Retina (tissue), 1 donor: ENCODE measurements around the gene SMKR1.
"Not testable (repeated sequence)": the region's sequence is repeated elsewhere in the genome, so short reads cannot be mapped to it uniquely, and the experiment has no call there.

Experiments used
- DNase-seq: peaks from one replicate; pipeline ENCODE4 v3.0.0-alpha.2; 2016

The SMKR1 gene

GRCh38 chr7:129501760-129502707, at the start of gene SMKR1:
Gene SMKR1, plus strand, starts transcription at chr7:129502531. Its CDS starts 294 bp downstream, at chr7:129502825.
- DNase-seq: peak; percentile 47

- DNase-seq: no peak
These were observed 49.6 kb upstream of the SMKR1 start for GRCh38 chr7:129452589-129453231.

GRCh38 chr7:129453510-129454248, 48.7 kb upstream of the SMKR1 start:
- no peak for DNase-seq

GRCh38 chr7:129454249-129454551, 48.1 kb upstream of the SMKR1 start:
- DNase-seq: no peak

GRCh38 chr7:129456421-129456820, 45.9 kb upstream of the SMKR1 start:
- DNase-seq: no peak

GRCh38 chr7:129457101-129457500, 45.2 kb upstream of the SMKR1 start:
- no peak for DNase-seq

GRCh38 chr7:129458171-129458570, 44.2 kb upstream of the SMKR1 start:
- no peak for DNase-seq

- no peak for DNase-seq
These were observed 40.5 kb upstream of the SMKR1 start for GRCh38 chr7:129461809-129462208.

- no peak for DNase-seq
These were observed 39.9 kb upstream of the SMKR1 start for GRCh38 chr7:129462420-129462819.

GRCh38 chr7:129464194-129464593, 38.1 kb upstream of the SMKR1 start:
- DNase-seq: no peak

- DNase-seq: no peak
These were observed 37.3 kb upstream of the SMKR1 start for GRCh38 chr7:129465080-129465479.

- DNase-seq: no peak
These were observed 35.5 kb upstream of the SMKR1 start for GRCh38 chr7:129466796-129467195.

- DNase-seq: no peak
These were observed 34.2 kb upstream of the SMKR1 start for GRCh38 chr7:129468087-129468486.

- DNase-seq: no peak
These were observed 33.8 kb upstream of the SMKR1 start for GRCh38 chr7:129468547-129468946.

GRCh38 chr7:129469930-129470329, 32.4 kb upstream of the SMKR1 start:
- DNase-seq: no peak

GRCh38 chr7:129470411-129470810, 31.9 kb upstream of the SMKR1 start:
- DNase-seq: no peak

- DNase-seq: no peak
These were observed 30.9 kb upstream of the SMKR1 start for GRCh38 chr7:129471402-129471827.

- DNase-seq: not testable (repeated sequence)
These were observed 26.4 kb upstream of the SMKR1 start for GRCh38 chr7:129475931-129476330.

GRCh38 chr7:129476398-129476797, 25.9 kb upstream of the SMKR1 start:
- not testable (repeated sequence) for DNase-seq

GRCh38 chr7:129479831-129480230, 22.5 kb upstream of the SMKR1 start:
- no peak for DNase-seq

GRCh38 chr7:129480674-129481363, 21.5 kb upstream of the SMKR1 start:
- no peak for DNase-seq

- not testable (repeated sequence) for DNase-seq
These were observed 21.0 kb upstream of the SMKR1 start for GRCh38 chr7:129481376-129481775.

GRCh38 chr7:129482781-129483180, 19.6 kb upstream of the SMKR1 start:
- no peak for DNase-seq
